ENCODE data around the gene MLLT10. TPM values are rescaled to one million over a fixed set of nuclear protein-coding genes. Genes with fewer than 3 reads are reported as not detected.

The MLLT10 gene
- total RNA-seq, 1 experiment from 2014 or later: 45.2 TPM

DNA sequence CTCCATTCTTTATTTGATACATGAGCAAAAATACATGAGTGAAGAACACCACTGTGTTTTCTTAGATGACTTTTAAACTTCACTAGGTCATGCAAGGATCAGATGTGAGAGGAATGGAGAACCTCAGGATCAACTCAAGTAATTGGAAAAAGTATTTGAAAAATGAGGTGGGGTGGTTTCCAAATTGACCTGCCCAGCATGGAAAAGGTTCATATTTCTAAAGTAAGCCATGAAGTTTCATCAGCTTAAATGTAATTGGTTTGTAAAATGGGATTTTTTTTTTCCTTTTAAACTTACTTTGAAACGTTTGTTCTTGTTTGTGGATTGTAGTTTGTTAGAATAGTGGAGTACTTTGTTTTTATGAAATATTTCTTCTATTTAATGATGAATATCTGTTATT lies 134.8 kb downstream of the MLLT10 start:
- ChIA-PET POLR2A (no interaction called here), RAD21 (ENCODE audit: low non-redundant PET in 1 of 2, low total read pairs in 2 of 2, uncharacterized antibody in 2 of 2, unreplicated experiment in 2 of 2) (no interaction called here), CTCF (no interaction called here)
- no TSS peak for BruUV-seq (replicated peaks)
- no peak overlapping the region for H3K27ac ChIP-seq (ENCODE audit: low read depth, low read length)
- no peak overlapping the region for H3K4me2 ChIP-seq (ENCODE audit: low read length)
- peaks cover 83% of the 10 kb centered on the region for H3K79me2 ChIP-seq (ENCODE audit: insufficient read depth, low read length)
- peaks cover 12% of the 10 kb centered on the region; the same call in 1 of the 2 replicates for H4K20me1 ChIP-seq (ENCODE audit: insufficient read depth)
- H3K4me1 ChIP-seq (ENCODE audit: control insufficient read depth in 1 of 2, insufficient read depth in 2 of 2, low read length in 2 of 2): no peaks in the 10 kb centered on the region
- TF ChIP-seq, protein P1, sequence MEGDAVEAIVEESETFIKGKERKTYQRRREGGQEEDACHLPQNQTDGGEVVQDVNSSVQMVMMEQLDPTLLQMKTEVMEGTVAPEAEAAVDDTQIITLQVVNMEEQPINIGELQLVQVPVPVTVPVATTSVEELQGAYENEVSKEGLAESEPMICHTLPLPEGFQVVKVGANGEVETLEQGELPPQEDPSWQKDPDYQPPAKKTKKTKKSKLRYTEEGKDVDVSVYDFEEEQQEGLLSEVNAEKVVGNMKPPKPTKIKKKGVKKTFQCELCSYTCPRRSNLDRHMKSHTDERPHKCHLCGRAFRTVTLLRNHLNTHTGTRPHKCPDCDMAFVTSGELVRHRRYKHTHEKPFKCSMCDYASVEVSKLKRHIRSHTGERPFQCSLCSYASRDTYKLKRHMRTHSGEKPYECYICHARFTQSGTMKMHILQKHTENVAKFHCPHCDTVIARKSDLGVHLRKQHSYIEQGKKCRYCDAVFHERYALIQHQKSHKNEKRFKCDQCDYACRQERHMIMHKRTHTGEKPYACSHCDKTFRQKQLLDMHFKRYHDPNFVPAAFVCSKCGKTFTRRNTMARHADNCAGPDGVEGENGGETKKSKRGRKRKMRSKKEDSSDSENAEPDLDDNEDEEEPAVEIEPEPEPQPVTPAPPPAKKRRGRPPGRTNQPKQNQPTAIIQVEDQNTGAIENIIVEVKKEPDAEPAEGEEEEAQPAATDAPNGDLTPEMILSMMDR (IDR thresholded peaks at IDR 0.05 in 2 of 3, conservative IDR thresholded peaks at IDR 0.05 in 1 of 3; ENCODE audit: borderline replicate concordance in 1 of 3, insufficient read depth in 1 of 3, low read depth in 2 of 3, low read length in 2 of 3): no peak
- TF ChIP-seq, protein P2, sequence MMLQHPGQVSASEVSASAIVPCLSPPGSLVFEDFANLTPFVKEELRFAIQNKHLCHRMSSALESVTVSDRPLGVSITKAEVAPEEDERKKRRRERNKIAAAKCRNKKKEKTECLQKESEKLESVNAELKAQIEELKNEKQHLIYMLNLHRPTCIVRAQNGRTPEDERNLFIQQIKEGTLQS (IDR thresholded peaks at IDR 0.05): no peak
- peaks cover 4% of the 10 kb centered on the region; the same call in 1 of the 2 replicates for H3K9me2 ChIP-seq (ENCODE audit: insufficient read depth)
- no peaks in the 10 kb centered on the region; a peak in 1 of 4 replicates for H3K36me3 ChIP-seq (ENCODE audit: control insufficient read depth in 1 of 2, insufficient read depth in 2 of 2, low read length in 2 of 2)
- intact Hi-C loops (cut with micrococcal nuclease): no loop called here
- H3K4me3 ChIP-seq (replicated peaks in 1 of 2; ENCODE audit: low read depth in 1 of 2, low read length in 2 of 2): no peak overlapping the region
- H3K9ac ChIP-seq (ENCODE audit: low read length): no peak overlapping the region
- ATAC-seq (no peak), DNase-seq (ENCODE audit: low read depth, low spot score) (no peak)
- H2AFZ ChIP-seq (ENCODE audit: low read depth, low read length, poor library complexity, severe bottlenecking): no peak overlapping the region
- H3K9me3 ChIP-seq (ENCODE audit: control insufficient read depth in 1 of 2, insufficient read depth in 1 of 2, low read depth in 1 of 2, low read length in 2 of 2): no peaks in the 10 kb centered on the region
- H3K27me3 ChIP-seq (ENCODE audit: insufficient read depth, low read length): no peaks in the 10 kb centered on the region

DNA sequence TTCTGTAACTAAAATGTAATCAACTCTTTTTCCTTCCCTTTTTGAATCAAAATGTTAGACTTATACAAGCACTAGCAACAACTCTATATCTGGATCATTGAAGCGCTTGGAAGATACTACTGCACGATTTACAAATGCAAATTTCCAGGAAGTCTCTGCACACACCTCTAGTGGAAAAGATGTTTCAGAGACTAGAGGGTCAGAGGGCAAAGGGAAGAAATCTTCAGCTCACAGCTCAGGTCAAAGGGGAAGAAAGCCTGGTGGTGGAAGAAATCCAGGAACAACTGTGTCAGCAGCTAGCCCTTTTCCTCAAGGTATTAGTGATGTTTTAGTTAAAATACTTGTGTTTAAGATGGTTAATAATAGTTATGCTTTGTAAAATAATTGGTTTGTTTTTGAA lies 136.4 kb downstream of the MLLT10 start:
- ChIA-PET CTCF (no interaction called here), RAD21 (ENCODE audit: low non-redundant PET in 1 of 2, low total read pairs in 2 of 2, uncharacterized antibody in 2 of 2, unreplicated experiment in 2 of 2) (no interaction called here), POLR2A (no interaction called here)
- Histone ChIP-seq H3K79me2 (ENCODE audit: insufficient read depth, low read length) (peaks cover 70% of the 10 kb centered on the region), H3K9me2 (ENCODE audit: insufficient read depth) (peaks cover 4% of the 10 kb centered on the region; the same call in 1 of the 2 replicates), H3K36me3 (ENCODE audit: control insufficient read depth in 1 of 2, insufficient read depth in 2 of 2, low read length in 2 of 2) (no peaks in the 10 kb centered on the region; a peak in 1 of 4 replicates), H2AFZ (ENCODE audit: low read depth, low read length, poor library complexity, severe bottlenecking) (no peak overlapping the region), H4K20me1 (ENCODE audit: insufficient read depth) (peaks cover 20% of the 10 kb centered on the region; the same call in 1 of the 2 replicates), H3K4me3 (replicated peaks in 1 of 2; ENCODE audit: low read depth in 1 of 2, low read length in 2 of 2) (no peak overlapping the region), H3K4me1 (ENCODE audit: control insufficient read depth in 1 of 2, insufficient read depth in 2 of 2, low read length in 2 of 2) (no peaks in the 10 kb centered on the region), H3K27me3 (ENCODE audit: insufficient read depth, low read length) (no peaks in the 10 kb centered on the region), H3K9ac (ENCODE audit: low read length) (no peak overlapping the region), H3K4me2 (ENCODE audit: low read length) (no peak overlapping the region), H3K9me3 (ENCODE audit: control insufficient read depth in 1 of 2, insufficient read depth in 1 of 2, low read depth in 1 of 2, low read length in 2 of 2) (no peaks in the 10 kb centered on the region), H3K27ac (ENCODE audit: low read depth, low read length) (no peak overlapping the region)
- no peak for ATAC-seq
- no peak for DNase-seq (ENCODE audit: low read depth, low spot score)
- no TSS peak for BruUV-seq (replicated peaks)
- intact Hi-C loops (cut with micrococcal nuclease): loop anchor here (5.0 kb wide), 1 partner anchor 393 kb away; no protein-coding TSS in a partner anchor
- TF ChIP-seq POLR2A (IDR thresholded peaks at IDR 0.05; ENCODE audit: borderline replicate concordance, extremely low read depth, insufficient read depth, insufficient read length) (no peak), EGR1 (IDR thresholded peaks at IDR 0.05; ENCODE audit: low read depth) (no peak)
